T-helper 17 cell (primary cell): ENCODE data around the gene VGLL4. TPM values are rescaled to one million over a fixed set of nuclear protein-coding genes. Genes with fewer than 3 reads are reported as not detected.

Experiments used
- ATAC-seq: fragments of 150-1000 bp; cut with Tn5 transposase; 2 replicates; pipeline ENCODE4 v1.10.0; 2021; ENCODE audit warnings: mild to moderate bottlenecking, moderate library complexity
- DNase-seq, 3 donors: peaks; one replicate each; pipeline versions ENCODE4 v3.0.0 to v3.0.0-alpha.2; 2020 to 2021
- H3K9me3 ChIP-seq: one replicate; pipeline ENCODE4 v1.7.0; 2013; ENCODE audit warnings: low read length, mild to moderate bottlenecking; ENCODE audit not compliant: control insufficient read depth, poor library complexity, severe bottlenecking
- H3K27ac Mint-ChIP-seq: one replicate; pipeline ENCODE4 v1.8.0; 2022; ENCODE audit warnings: mild to moderate bottlenecking, moderate library complexity, mixed read lengths
- H3K27me3 Mint-ChIP-seq: one replicate; pipeline ENCODE4 v1.8.0; 2022; ENCODE audit warnings: mixed read lengths
- H3K36me3 Mint-ChIP-seq: one replicate; pipeline ENCODE4 v1.8.0; 2022; ENCODE audit warnings: low read depth, mixed read lengths
- H3K4me1 Mint-ChIP-seq: one replicate; pipeline ENCODE4 v1.8.0; 2022; ENCODE audit warnings: mild to moderate bottlenecking, mixed read lengths
- H3K4me3 Mint-ChIP-seq: one replicate; pipeline ENCODE4 v1.8.0; 2022; ENCODE audit warnings: mild to moderate bottlenecking, moderate library complexity, mixed read lengths
- total RNA-seq, 4 donors: library from RNA in 2 of 4; stranded (reverse) in 2 of 4; gene quantifications; one replicate each; pipeline ENCODE4 v1.2.3 and lab custom pipeline; 2022 to 2026

VGLL4 gene
- total RNA-seq, 2 donors from 2014 or later: 18.7 to 20.2 TPM

GRCh38 chr3:11565072-11565471, 78.6 kb downstream of the VGLL4 start:
- no peak overlapping the region for H3K4me3 Mint-ChIP-seq
- H3K27ac Mint-ChIP-seq: no peak overlapping the region
- H3K9me3 ChIP-seq: no peaks in the 10 kb centered on the region
- DNase-seq: no peak
- no peak for ATAC-seq
- peaks cover 10% of the 10 kb centered on the region for H3K4me1 Mint-ChIP-seq
- H3K36me3 Mint-ChIP-seq: peaks cover 2% of the 10 kb centered on the region
- H3K27me3 Mint-ChIP-seq: no peaks in the 10 kb centered on the region

- peaks cover 4% of the 10 kb centered on the region for H3K36me3 Mint-ChIP-seq
- no peak overlapping the region for H3K4me3 Mint-ChIP-seq
- H3K9me3 ChIP-seq: no peaks in the 10 kb centered on the region
- no peaks in the 10 kb centered on the region for H3K27me3 Mint-ChIP-seq
- no peak for ATAC-seq
- DNase-seq: no peak
- H3K27ac Mint-ChIP-seq: no peak overlapping the region
- peaks cover 10% of the 10 kb centered on the region for H3K4me1 Mint-ChIP-seq
Observed at GRCh38 chr3:11564577-11565001, 79.1 kb downstream of the VGLL4 start.

GRCh38 chr3:11563865-11564185, 79.9 kb downstream of the VGLL4 start:
- H3K27me3 Mint-ChIP-seq: no peaks in the 10 kb centered on the region
- no peak overlapping the region for H3K4me3 Mint-ChIP-seq
- no peaks in the 10 kb centered on the region for H3K9me3 ChIP-seq
- ATAC-seq (no peak), DNase-seq (no peak)
- H3K4me1 Mint-ChIP-seq: peaks cover 8% of the 10 kb centered on the region
- H3K27ac Mint-ChIP-seq: no peak overlapping the region
- H3K36me3 Mint-ChIP-seq: peaks cover 4% of the 10 kb centered on the region

GRCh38 chr3:11563159-11563864, 80.4 kb downstream of the VGLL4 start:
- DNase-seq (no peak), ATAC-seq (no peak)
- H3K9me3 ChIP-seq: no peaks in the 10 kb centered on the region
- Mint-ChIP-seq H3K36me3 (peaks cover 4% of the 10 kb centered on the region), H3K27ac (no peak overlapping the region), H3K4me3 (no peak overlapping the region), H3K27me3 (no peaks in the 10 kb centered on the region), H3K4me1 (peaks cover 8% of the 10 kb centered on the region)

GRCh38 chr3:11562277-11562881, 81.3 kb downstream of the VGLL4 start:
- no peaks in the 10 kb centered on the region for H3K27me3 Mint-ChIP-seq
- DNase-seq (no peak), ATAC-seq (no peak)
- H3K9me3 ChIP-seq: no peaks in the 10 kb centered on the region
- H3K4me3 Mint-ChIP-seq: no peak overlapping the region
- H3K36me3 Mint-ChIP-seq: peaks cover 4% of the 10 kb centered on the region
- H3K27ac Mint-ChIP-seq: no peak overlapping the region
- H3K4me1 Mint-ChIP-seq: peaks cover 12% of the 10 kb centered on the region

GRCh38 chr3:11560746-11561145, 83.0 kb downstream of the VGLL4 start:
- no peak for ATAC-seq
- no peaks in the 10 kb centered on the region for H3K9me3 ChIP-seq
- Mint-ChIP-seq H3K4me3 (no peak overlapping the region), H3K27me3 (no peaks in the 10 kb centered on the region), H3K27ac (no peak overlapping the region), H3K36me3 (peaks cover 2% of the 10 kb centered on the region), H3K4me1 (peaks cover 8% of the 10 kb centered on the region)
- no peak for DNase-seq

GRCh38 chr3:11559816-11560633, 83.7 kb downstream of the VGLL4 start:
- ATAC-seq (no peak), DNase-seq (no peak)
- Mint-ChIP-seq H3K27me3 (no peaks in the 10 kb centered on the region), H3K4me1 (peaks cover 8% of the 10 kb centered on the region), H3K36me3 (peaks cover 2% of the 10 kb centered on the region), H3K27ac (no peak overlapping the region), H3K4me3 (no peak overlapping the region)
- H3K9me3 ChIP-seq: no peaks in the 10 kb centered on the region

- Mint-ChIP-seq H3K27ac (no peak overlapping the region), H3K36me3 (peaks cover 2% of the 10 kb centered on the region), H3K27me3 (no peaks in the 10 kb centered on the region), H3K4me3 (no peak overlapping the region), H3K4me1 (peaks cover 8% of the 10 kb centered on the region)
- no peaks in the 10 kb centered on the region for H3K9me3 ChIP-seq
- no peak for ATAC-seq
- DNase-seq: no peak
Observed at GRCh38 chr3:11558918-11559815, 84.5 kb downstream of the VGLL4 start.

GRCh38 chr3:11558411-11558903, 85.3 kb downstream of the VGLL4 start:
- H3K4me3 Mint-ChIP-seq: no peak overlapping the region
- H3K9me3 ChIP-seq: no peaks in the 10 kb centered on the region
- H3K27ac Mint-ChIP-seq: peak overlapping the region; percentile 24
- peaks cover 2% of the 10 kb centered on the region for H3K36me3 Mint-ChIP-seq
- no peak for ATAC-seq
- peaks cover 5% of the 10 kb centered on the region for H3K4me1 Mint-ChIP-seq
- no peaks in the 10 kb centered on the region for H3K27me3 Mint-ChIP-seq
- no peak for DNase-seq

- H3K36me3 Mint-ChIP-seq: peaks cover 2% of the 10 kb centered on the region
- no peaks in the 10 kb centered on the region for H3K27me3 Mint-ChIP-seq
- DNase-seq (no peak), ATAC-seq (no peak)
- H3K9me3 ChIP-seq: no peaks in the 10 kb centered on the region
- peak overlapping the region; percentile 24 for H3K27ac Mint-ChIP-seq
- no peak overlapping the region for H3K4me3 Mint-ChIP-seq
- peaks cover 5% of the 10 kb centered on the region for H3K4me1 Mint-ChIP-seq
Observed at GRCh38 chr3:11558002-11558401, 85.7 kb downstream of the VGLL4 start.

- Mint-ChIP-seq H3K4me1 (peaks cover 7% of the 10 kb centered on the region), H3K4me3 (no peak overlapping the region), H3K36me3 (peaks cover 2% of the 10 kb centered on the region), H3K27ac (peak overlapping the region; percentile 24), H3K27me3 (no peaks in the 10 kb centered on the region)
- ATAC-seq: no peak
- no peaks in the 10 kb centered on the region for H3K9me3 ChIP-seq
- no peak for DNase-seq
Observed at GRCh38 chr3:11556851-11557644, 86.7 kb downstream of the VGLL4 start.
